ENCODE measurements around the gene PTPRO. TPM values are rescaled to one million over a fixed set of nuclear protein-coding genes. Genes with fewer than 3 reads are reported as not detected.

PTPRO gene
- total and polyA plus RNA-seq, 10 of the 15 experiments (the other 5 are each of a cell fraction or from before 2014, with no cell fraction given): 1.2 to 5.3 (median 3.5) TPM

GRCh38 chr12:15575671-15576541, 253.6 kb downstream of the PTPRO start:
- BruUV-seq (replicated peaks): no TSS peak
- no peaks in the 10 kb centered on the region for H3K36me3 ChIP-seq (ENCODE audit: control insufficient read depth in 2 of 2, insufficient read depth in 2 of 2, low read length in 1 of 2)
- ChIA-PET POLR2A (interaction anchor here (1.2 to 2.3 kb wide), 3 partner anchors 12 to 28 kb away, joined by 4 to 6 read pairs (median 5); no protein-coding TSS in a partner anchor), RAD21 (ENCODE audit: unreplicated experiment) (interaction anchor here (1.6 to 3.0 kb wide), 4 partner anchors 17 to 282 kb away, joined by 4 to 17 read pairs (median 11); no protein-coding TSS in a partner anchor), SMC1A (ENCODE audit: uncharacterized antibody, unreplicated experiment) (interaction anchor here (1.4 to 10.1 kb wide), 3 partner anchors 8 to 44 kb away, joined by 9 to 177 read pairs (median 32); no protein-coding TSS in a partner anchor), CTCF (interaction anchor here (0.6 to 10.0 kb wide), 4 partner anchors 10 to 1088 kb away, joined by 3 to 185 read pairs (median 70); no protein-coding TSS in a partner anchor)
- no peak for DNase-seq (ENCODE audit: low read depth, low spot score)
- WGBS (ENCODE audit: insufficient coverage, insufficient replicate concordance, low lambda C conversion rate, missing lambda C conversion rate): 60% methylated on average over 3 of the region's 3 CpGs
- H3K9me3 ChIP-seq (replicated peaks; ENCODE audit: control insufficient read depth, insufficient read depth, low read length): peaks cover 5% of the 10 kb centered on the region; the same call in 2 of the 3 replicates
- peaks cover 7% of the 10 kb centered on the region for H3K4me1 ChIP-seq (ENCODE audit: control insufficient read depth, insufficient read depth, low read length)
- in situ Hi-C loops (cut with MboI): loop anchor here (5.0 kb wide), 2 partner anchors 44 to 304 kb away; no protein-coding TSS in a partner anchor
- H4K20me1 ChIP-seq (ENCODE audit: control insufficient read depth, insufficient read depth): no peaks in the 10 kb centered on the region
- H3K9ac ChIP-seq (ENCODE audit: control insufficient read depth, insufficient read depth, low read length): no peak overlapping the region
- no peaks in the 10 kb centered on the region for H3K27me3 ChIP-seq (replicated peaks in 1 of 2; ENCODE audit: control insufficient read depth in 2 of 2, insufficient read depth in 2 of 2, low read length in 1 of 2)
- no peak overlapping the region for H3K27ac ChIP-seq (ENCODE audit: control insufficient read depth, insufficient read depth)
- no peak overlapping the region for H3K4me3 ChIP-seq
- no peaks in the 10 kb centered on the region for H3K79me2 ChIP-seq (ENCODE audit: control insufficient read depth, insufficient read depth, low read length)
- no peak for FAIRE-seq
- TF ChIP-seq ATF7 (IDR thresholded peaks at IDR 0.05; ENCODE audit: low read depth) (0 out of 2 replicates have a peak, but pooled peaks have one; percentile 12), FOS (IDR thresholded peaks at IDR 0.05; ENCODE audit: borderline replicate concordance, extremely low read depth, insufficient read length) (no peak), NFIC (IDR thresholded peaks at IDR 0.05; ENCODE audit: low read depth, low read length) (peak; percentile 29; the same call in 1 of the 2 replicates)
- no peak for ATAC-seq
- H3K4me2 ChIP-seq (ENCODE audit: control insufficient read depth, insufficient read depth): no peak overlapping the region
- intact Hi-C loops (cut with micrococcal nuclease; ENCODE audit: unreplicated experiment): no loop called here
- H2AFZ ChIP-seq (ENCODE audit: control insufficient read depth, low read depth, low read length): no peak overlapping the region

GRCh38 chr12:15580431-15580830, 258.1 kb downstream of the PTPRO start:
- Histone ChIP-seq H3K4me2 (ENCODE audit: control insufficient read depth, insufficient read depth) (no peak overlapping the region), H3K79me2 (ENCODE audit: control insufficient read depth, insufficient read depth, low read length) (no peaks in the 10 kb centered on the region), H3K27me3 (replicated peaks in 1 of 2; ENCODE audit: control insufficient read depth in 2 of 2, insufficient read depth in 2 of 2, low read length in 1 of 2) (no peaks in the 10 kb centered on the region), H3K4me3 (no peak overlapping the region), H3K9me3 (replicated peaks; ENCODE audit: control insufficient read depth, insufficient read depth, low read length) (peaks cover 1% of the 10 kb centered on the region; the same call in 2 of the 3 replicates), H3K36me3 (ENCODE audit: control insufficient read depth in 2 of 2, insufficient read depth in 2 of 2, low read length in 1 of 2) (no peaks in the 10 kb centered on the region), H4K20me1 (ENCODE audit: control insufficient read depth, insufficient read depth) (no peaks in the 10 kb centered on the region), H2AFZ (ENCODE audit: control insufficient read depth, low read depth, low read length) (peak overlapping the region; percentile 1; the same call in 1 of the 2 replicates), H3K27ac (ENCODE audit: control insufficient read depth, insufficient read depth) (no peak overlapping the region), H3K9ac (ENCODE audit: control insufficient read depth, insufficient read depth, low read length) (no peak overlapping the region), H3K4me1 (ENCODE audit: control insufficient read depth, insufficient read depth, low read length) (no peaks in the 10 kb centered on the region)
- RAD21 ChIA-PET (ENCODE audit: unreplicated experiment): interaction anchor here (0.9 to 3.7 kb wide), 4 partner anchors 10 to 48 kb away, joined by 3 to 50 read pairs (median 16); no protein-coding TSS in a partner anchor
- SMC1A ChIA-PET (ENCODE audit: uncharacterized antibody, unreplicated experiment): interaction anchor here (0.9 to 12.5 kb wide), 4 partner anchors 11 to 49 kb away, joined by 3 to 853 read pairs (median 21); no protein-coding TSS in a partner anchor
- FAIRE-seq: no peak
- in situ Hi-C loops (cut with MboI) (no loop called here), intact Hi-C loops (cut with micrococcal nuclease; ENCODE audit: unreplicated experiment) (loop anchor here (1.0 kb wide), 1 partner anchor 48 kb away; no protein-coding TSS in a partner anchor)
- CTCF ChIA-PET: interaction anchor here (1.9 to 19.0 kb wide), 3 partner anchors 13 to 49 kb away, joined by 6 to 1078 read pairs (median 6); no protein-coding TSS in a partner anchor
- DNase-seq (ENCODE audit: low read depth, low spot score): no peak
- peak; percentile 55 for ATAC-seq
- POLR2A ChIA-PET: interaction anchor here (1.2 to 1.8 kb wide), 2 partner anchors 10 to 45 kb away, joined by 5 to 7 read pairs; no protein-coding TSS in a partner anchor
- BruUV-seq (replicated peaks): no TSS peak
- 41% methylated on average over 1 of the region's 1 CpG for WGBS (ENCODE audit: insufficient coverage, insufficient replicate concordance, low lambda C conversion rate, missing lambda C conversion rate)
- TF ChIP-seq TARDBP (IDR thresholded peaks at IDR 0.05; ENCODE audit: borderline replicate concordance) (no peak), ZNF384 (IDR thresholded peaks at IDR 0.05; ENCODE audit: borderline replicate concordance, low read depth, low read length) (no peak), STAT1 (conservative IDR thresholded peaks at IDR 0.05) (no peak), WRNIP1 (IDR thresholded peaks at IDR 0.05; ENCODE audit: borderline replicate concordance, low read depth, low read length) (no peak), GABPA (IDR thresholded peaks at IDR 0.05; ENCODE audit: low read depth) (no peak), RELB (IDR thresholded peaks at IDR 0.05; ENCODE audit: low read depth) (0 out of 2 replicates have a peak, but pooled peaks have one; percentile 23), POLR2AphosphoS2 (IDR thresholded peaks at IDR 0.05; ENCODE audit: low read depth, low read length) (no peak), ZNF622 (IDR thresholded peaks at IDR 0.05) (no peak), CEBPB (IDR thresholded peaks at IDR 0.05; ENCODE audit: borderline replicate concordance in 1 of 2, low read depth in 2 of 2, low read length in 2 of 2) (no peak), SUZ12 (IDR thresholded peaks at IDR 0.05; ENCODE audit: unreplicated experiment) (no peak)

All from GM12878 (cell line).